OCI-LY3 (cell line): ENCODE results near the gene VAT1.

Experiments used
- H2AFZ ChIP-seq: fragments of 200-600, 300-600 bp; shearing (Covaris generic); 2 replicates; pipeline ENCODE4 v1.6.0; 2014; ENCODE audit warnings: antibody characterized with exemption, low read depth, low read length
- H3K27ac ChIP-seq: fragments of 200-600, 300-600 bp; sonication (generic); 2 replicates; pipeline ENCODE4 v1.5.1; 2014; ENCODE audit warnings: mild to moderate bottlenecking, low read length, moderate library complexity, mixed read lengths
- H3K27me3 ChIP-seq: fragments of 200-600, 300-600 bp; sonication (generic); 2 replicates; pipeline ENCODE4 v1.6.1; 2014; ENCODE audit warnings: low read depth, low read length, mixed read lengths
- H3K36me3 ChIP-seq: fragments of 200-600, 300-600 bp; sonication (generic); replicated peaks from 2 replicates; pipeline ENCODE3; 2014; ENCODE audit warnings: low read depth, low read length, mixed read lengths
- H3K4me1 ChIP-seq: fragments of 300-600, 200-600 bp; sonication (generic); 2 replicates; pipeline ENCODE4 v1.6.1; 2014; ENCODE audit warnings: low read length, mixed read lengths
- H3K4me2 ChIP-seq: fragments of 200-600, 300-600 bp; sonication (generic); 2 replicates; pipeline ENCODE4 v1.6.1; 2014; ENCODE audit warnings: low read length, mixed read lengths
- H3K4me3 ChIP-seq: fragments of 300-600, 200-600 bp; sonication (generic); 2 replicates; pipeline ENCODE4 v1.5.1; 2014; ENCODE audit warnings: antibody characterized with exemption, mild to moderate bottlenecking, low read length, moderate library complexity
- H3K79me2 ChIP-seq: fragments of 300-600, 200-600 bp; shearing (Covaris generic); 2 replicates; pipeline ENCODE4 v1.6.1; 2014; ENCODE audit warnings: mild to moderate bottlenecking, low read length, mixed read lengths
- H3K9ac ChIP-seq: fragments of 300-600, 200-600 bp; shearing (Covaris generic); 2 replicates; pipeline ENCODE4 v1.6.0; 2014; ENCODE audit warnings: mild to moderate bottlenecking, low read length, moderate library complexity
- H3K9me3 ChIP-seq: fragments of 200-600, 300-600 bp; shearing (Covaris generic); 2 replicates; pipeline ENCODE4 v1.6.1; 2014; ENCODE audit warnings: low read length, mixed read lengths; ENCODE audit not compliant: insufficient read depth
- H4K20me1 ChIP-seq: fragments of 200-600, 300-600 bp; sonication (generic); 2 replicates; pipeline ENCODE4 v1.6.1; 2016; ENCODE audit warnings: low read length, mixed read lengths; ENCODE audit not compliant: insufficient read depth
- CTCF ChIP-seq: fragments of 200-600, 300-600 bp; sonication (generic); IDR thresholded peaks from 2 replicates; pipeline ENCODE4 v1.5.1; 2014; ENCODE audit warnings: antibody characterized with exemption, low read length, low read depth
- EZH2phosphoT487 ChIP-seq: fragments of 200-600 bp; shearing (Covaris generic); IDR thresholded peaks from 2 replicates; pipeline ENCODE4 v1.6.1; 2018; ENCODE audit warnings: antibody characterized with exemption, mixed run types, low read depth

VAT1 gene

GRCh38 chr17:43051969-43052368 lies 29.8 kb upstream of the VAT1 start:
- Histone ChIP-seq H3K36me3 (peaks cover 39% of the 10 kb centered on the region), H3K27me3 (no peaks in the 10 kb centered on the region), H3K4me3 (no peak overlapping the region), H3K9ac (no peak overlapping the region), H3K27ac (no peak overlapping the region), H3K4me2 (no peak overlapping the region), H3K9me3 (no peaks in the 10 kb centered on the region), H3K79me2 (no peaks in the 10 kb centered on the region), H4K20me1 (no peaks in the 10 kb centered on the region), H2AFZ (no peak overlapping the region), H3K4me1 (no peaks in the 10 kb centered on the region)
- TF ChIP-seq CTCF (no peak), EZH2phosphoT487 (no peak)

GRCh38 chr17:43044024-43044423 lies 21.8 kb upstream of the VAT1 start:
- H2AFZ ChIP-seq: no peak overlapping the region
- H4K20me1 ChIP-seq: no peaks in the 10 kb centered on the region
- H3K4me2 ChIP-seq: no peak overlapping the region
- no peaks in the 10 kb centered on the region for H3K9me3 ChIP-seq
- H3K9ac ChIP-seq: no peak overlapping the region
- H3K27me3 ChIP-seq: no peaks in the 10 kb centered on the region
- H3K36me3 ChIP-seq: peaks cover 33% of the 10 kb centered on the region
- H3K4me1 ChIP-seq: no peaks in the 10 kb centered on the region
- no peak overlapping the region for H3K27ac ChIP-seq
- no peaks in the 10 kb centered on the region for H3K79me2 ChIP-seq
- TF ChIP-seq CTCF: no peak
- no peak for TF ChIP-seq EZH2phosphoT487
- H3K4me3 ChIP-seq: no peak overlapping the region

GRCh38 chr17:43043307-43043706 lies 21.1 kb upstream of the VAT1 start:
- no peaks in the 10 kb centered on the region for H3K9me3 ChIP-seq
- no peak overlapping the region for H3K4me3 ChIP-seq
- no peaks in the 10 kb centered on the region for H3K79me2 ChIP-seq
- no peak overlapping the region for H3K9ac ChIP-seq
- no peaks in the 10 kb centered on the region for H3K27me3 ChIP-seq
- H3K4me1 ChIP-seq: no peaks in the 10 kb centered on the region
- H3K4me2 ChIP-seq: no peak overlapping the region
- no peak overlapping the region for H2AFZ ChIP-seq
- no peak overlapping the region for H3K27ac ChIP-seq
- H4K20me1 ChIP-seq: no peaks in the 10 kb centered on the region
- TF ChIP-seq EZH2phosphoT487 (no peak), CTCF (no peak)
- H3K36me3 ChIP-seq: peaks cover 29% of the 10 kb centered on the region

GRCh38 chr17:43042025-43042628 lies 19.9 kb upstream of the VAT1 start:
- Histone ChIP-seq H3K4me3 (no peak overlapping the region), H3K79me2 (no peaks in the 10 kb centered on the region), H3K9me3 (no peaks in the 10 kb centered on the region), H3K9ac (no peak overlapping the region), H3K36me3 (peaks cover 25% of the 10 kb centered on the region), H3K27ac (no peak overlapping the region), H4K20me1 (no peaks in the 10 kb centered on the region), H3K27me3 (no peaks in the 10 kb centered on the region), H3K4me1 (no peaks in the 10 kb centered on the region), H3K4me2 (no peak overlapping the region), H2AFZ (no peak overlapping the region)
- TF ChIP-seq EZH2phosphoT487 (no peak), CTCF (no peak)
